ENCODE data around the gene NVL. TPM values are rescaled to one million over a fixed set of nuclear protein-coding genes. Genes with fewer than 3 reads are reported as not detected.
"Not testable (repeated sequence)": the region's sequence is repeated elsewhere in the genome, so short reads cannot be mapped to it uniquely, and the experiment has no call there.

The NVL gene
- polyA plus RNA-seq, 1 of the 3 experiments (the other 2 are of a cell fraction), result 12.4 TPM

DNA sequence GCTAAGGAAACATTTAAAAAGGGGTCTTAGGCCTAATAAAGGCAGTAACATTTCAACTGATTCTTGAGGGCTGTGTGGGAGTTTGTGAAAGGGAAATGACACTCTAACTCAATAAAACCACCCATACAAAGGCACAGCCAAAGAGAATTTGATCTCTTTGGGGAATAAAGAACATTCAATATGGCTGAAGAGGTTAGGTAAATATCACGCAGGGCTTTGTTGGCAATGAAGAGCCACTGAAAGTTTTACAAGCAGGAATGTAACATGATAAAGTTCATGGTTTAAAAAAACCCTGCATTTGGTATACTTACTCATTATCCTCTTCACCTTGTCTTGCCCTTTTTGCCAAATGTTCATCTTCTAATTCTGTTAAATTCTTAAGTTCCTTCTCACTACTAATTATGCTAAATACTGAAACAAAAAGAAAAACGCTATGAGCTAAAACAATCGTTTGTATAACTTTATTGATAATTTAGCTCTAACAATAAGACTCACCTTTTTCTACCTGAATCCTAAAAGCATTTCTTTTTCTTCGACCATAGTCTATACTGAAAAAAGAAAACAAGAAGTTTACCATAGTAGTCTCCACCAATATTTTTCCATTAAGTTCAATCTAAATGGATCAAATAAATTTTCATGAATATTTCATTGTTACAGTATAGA is 12.5 kb downstream of the NVL start:
- DNase-seq, result no peak
- Histone ChIP-seq H3K79me2 (ENCODE audit: insufficient read depth) (peaks cover 35% of the 10 kb centered on the region), H3K27me3 (ENCODE audit: insufficient read depth) (no peaks in the 10 kb centered on the region), H3K4me3 (ENCODE audit: low read depth in 2 of 2, low read length in 1 of 2) (no peak overlapping the region), H3K36me3 (replicated peaks in 1 of 2; ENCODE audit: control insufficient read depth in 1 of 2, insufficient read depth in 2 of 2, low read length in 1 of 2) (peaks cover 16 to 24% of the 10 kb centered on the region in 2 experiments), H3K4me1 (ENCODE audit: control insufficient read depth in 1 of 2, insufficient read depth in 2 of 2, low read depth in 1 of 2, low read length in 1 of 2) (no peaks in the 10 kb centered on the region), H3F3A (replicated peaks; ENCODE audit: insufficient read depth) (peaks cover 5% of the 10 kb centered on the region), H3K9ac (no peak overlapping the region), H3K9me3 (no peaks in the 10 kb centered on the region), H3K9me2 (no peaks in the 10 kb centered on the region), H4K20me1 (ENCODE audit: insufficient read depth) (no peaks in the 10 kb centered on the region), H3K27ac (ENCODE audit: low read depth in 2 of 2, low read length in 1 of 2) (no peak overlapping the region), H3K4me2 (no peak overlapping the region), H2AFZ (ENCODE audit: low read depth) (no peak overlapping the region)
- TF ChIP-seq JUND (IDR thresholded peaks at IDR 0.05) (no peak), ELF1 (IDR thresholded peaks at IDR 0.05) (no peak)
- ChIA-PET CTCF (interaction anchor here (1.0 kb wide), 1 partner anchor 17 kb away, joined by 3 read pairs; no protein-coding TSS in a partner anchor), POLR2A (interaction anchor here (0.6 kb wide), 1 partner anchor 68 kb away, joined by 3 read pairs; no protein-coding TSS in a partner anchor)
- WGBS (ENCODE audit: low lambda C conversion rate), result 94% methylated on average over 4 of the region's 4 CpGs

DNA sequence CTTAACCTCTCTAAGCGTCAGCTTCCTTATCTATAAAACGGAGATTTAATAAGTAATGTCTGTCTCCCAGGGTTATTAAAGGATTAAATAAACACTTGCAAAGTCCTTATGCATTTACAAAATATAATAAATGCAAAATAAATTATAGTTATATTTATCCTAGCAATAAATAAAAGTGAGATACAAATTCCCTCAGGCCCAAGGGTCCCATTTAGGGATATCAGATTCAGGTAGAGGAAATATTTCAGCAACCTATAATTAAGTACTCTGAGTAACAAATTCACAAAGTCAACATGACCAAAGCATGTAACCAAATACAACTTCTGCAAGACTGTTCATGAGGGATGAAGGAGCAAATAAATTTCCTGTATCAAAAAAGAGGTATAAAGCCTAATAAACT is 17.9 kb downstream of the NVL start:
- ChIA-PET POLR2A (no interaction called here), CTCF (interaction anchor here (1.4 kb wide), 1 partner anchor 143 kb away, joined by 3 read pairs; no protein-coding TSS in a partner anchor)
- Histone ChIP-seq H3F3A (replicated peaks; ENCODE audit: insufficient read depth) (peaks cover 5% of the 10 kb centered on the region), H3K9me2 (no peaks in the 10 kb centered on the region), H3K4me2 (no peak overlapping the region), H3K27me3 (ENCODE audit: insufficient read depth) (no peaks in the 10 kb centered on the region), H2AFZ (ENCODE audit: low read depth) (no peak overlapping the region), H3K36me3 (replicated peaks in 1 of 2; ENCODE audit: control insufficient read depth in 1 of 2, insufficient read depth in 2 of 2, low read length in 1 of 2) (peaks cover 24 to 36% of the 10 kb centered on the region in 2 experiments), H3K27ac (ENCODE audit: low read depth in 2 of 2, low read length in 1 of 2) (no peak overlapping the region), H4K20me1 (ENCODE audit: insufficient read depth) (no peaks in the 10 kb centered on the region), H3K4me1 (ENCODE audit: control insufficient read depth in 1 of 2, insufficient read depth in 2 of 2, low read depth in 1 of 2, low read length in 1 of 2) (no peaks in the 10 kb centered on the region), H3K79me2 (ENCODE audit: insufficient read depth) (peaks cover 11% of the 10 kb centered on the region; the same call in 1 of the 2 replicates), H3K9me3 (no peaks in the 10 kb centered on the region), H3K4me3 (ENCODE audit: low read depth in 2 of 2, low read length in 1 of 2) (no peak overlapping the region), H3K9ac (no peak overlapping the region)
- DNase-seq, result no peak
- 97% methylated on average over 2 of the region's 2 CpGs for WGBS (ENCODE audit: low lambda C conversion rate)
- TF ChIP-seq MEF2A (IDR thresholded peaks at IDR 0.05; ENCODE audit: borderline replicate concordance, low read depth) (no peak), TAF1 (IDR thresholded peaks at IDR 0.05; ENCODE audit: borderline replicate concordance, low read depth, low read length) (no peak), ELF1 (IDR thresholded peaks at IDR 0.05) (no peak), EP300 (IDR thresholded peaks at IDR 0.05; ENCODE audit: borderline replicate concordance in 1 of 2, low read depth in 1 of 2, low read length in 1 of 2) (no peak), EZH2phosphoT487 (IDR thresholded peaks at IDR 0.05; ENCODE audit: borderline replicate concordance, low read depth) (no peak), CHD2 (IDR thresholded peaks at IDR 0.05; ENCODE audit: low read length, partially characterized antibody) (no peak), RFX5 (IDR thresholded peaks at IDR 0.05; ENCODE audit: low read length) (no peak), NRF1 (IDR thresholded peaks at IDR 0.05; ENCODE audit: low read depth, low read length) (no peak)
- TF ChIP-seq, protein P1, sequence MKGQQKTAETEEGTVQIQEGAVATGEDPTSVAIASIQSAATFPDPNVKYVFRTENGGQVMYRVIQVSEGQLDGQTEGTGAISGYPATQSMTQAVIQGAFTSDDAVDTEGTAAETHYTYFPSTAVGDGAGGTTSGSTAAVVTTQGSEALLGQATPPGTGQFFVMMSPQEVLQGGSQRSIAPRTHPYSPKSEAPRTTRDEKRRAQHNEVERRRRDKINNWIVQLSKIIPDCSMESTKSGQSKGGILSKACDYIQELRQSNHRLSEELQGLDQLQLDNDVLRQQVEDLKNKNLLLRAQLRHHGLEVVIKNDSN (IDR thresholded peaks at IDR 0.05; ENCODE audit: borderline replicate concordance, low read depth), result no peak
- TF ChIP-seq, protein P2, sequence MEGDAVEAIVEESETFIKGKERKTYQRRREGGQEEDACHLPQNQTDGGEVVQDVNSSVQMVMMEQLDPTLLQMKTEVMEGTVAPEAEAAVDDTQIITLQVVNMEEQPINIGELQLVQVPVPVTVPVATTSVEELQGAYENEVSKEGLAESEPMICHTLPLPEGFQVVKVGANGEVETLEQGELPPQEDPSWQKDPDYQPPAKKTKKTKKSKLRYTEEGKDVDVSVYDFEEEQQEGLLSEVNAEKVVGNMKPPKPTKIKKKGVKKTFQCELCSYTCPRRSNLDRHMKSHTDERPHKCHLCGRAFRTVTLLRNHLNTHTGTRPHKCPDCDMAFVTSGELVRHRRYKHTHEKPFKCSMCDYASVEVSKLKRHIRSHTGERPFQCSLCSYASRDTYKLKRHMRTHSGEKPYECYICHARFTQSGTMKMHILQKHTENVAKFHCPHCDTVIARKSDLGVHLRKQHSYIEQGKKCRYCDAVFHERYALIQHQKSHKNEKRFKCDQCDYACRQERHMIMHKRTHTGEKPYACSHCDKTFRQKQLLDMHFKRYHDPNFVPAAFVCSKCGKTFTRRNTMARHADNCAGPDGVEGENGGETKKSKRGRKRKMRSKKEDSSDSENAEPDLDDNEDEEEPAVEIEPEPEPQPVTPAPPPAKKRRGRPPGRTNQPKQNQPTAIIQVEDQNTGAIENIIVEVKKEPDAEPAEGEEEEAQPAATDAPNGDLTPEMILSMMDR (IDR thresholded peaks at IDR 0.05), result no peak
- TF ChIP-seq, protein P3, sequence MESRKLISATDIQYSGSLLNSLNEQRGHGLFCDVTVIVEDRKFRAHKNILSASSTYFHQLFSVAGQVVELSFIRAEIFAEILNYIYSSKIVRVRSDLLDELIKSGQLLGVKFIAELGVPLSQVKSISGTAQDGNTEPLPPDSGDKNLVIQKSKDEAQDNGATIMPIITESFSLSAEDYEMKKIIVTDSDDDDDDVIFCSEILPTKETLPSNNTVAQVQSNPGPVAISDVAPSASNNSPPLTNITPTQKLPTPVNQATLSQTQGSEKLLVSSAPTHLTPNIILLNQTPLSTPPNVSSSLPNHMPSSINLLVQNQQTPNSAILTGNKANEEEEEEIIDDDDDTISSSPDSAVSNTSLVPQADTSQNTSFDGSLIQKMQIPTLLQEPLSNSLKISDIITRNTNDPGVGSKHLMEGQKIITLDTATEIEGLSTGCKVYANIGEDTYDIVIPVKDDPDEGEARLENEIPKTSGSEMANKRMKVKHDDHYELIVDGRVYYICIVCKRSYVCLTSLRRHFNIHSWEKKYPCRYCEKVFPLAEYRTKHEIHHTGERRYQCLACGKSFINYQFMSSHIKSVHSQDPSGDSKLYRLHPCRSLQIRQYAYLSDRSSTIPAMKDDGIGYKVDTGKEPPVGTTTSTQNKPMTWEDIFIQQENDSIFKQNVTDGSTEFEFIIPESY (IDR thresholded peaks at IDR 0.05; ENCODE audit: borderline replicate concordance, low read depth), result no peak

DNA sequence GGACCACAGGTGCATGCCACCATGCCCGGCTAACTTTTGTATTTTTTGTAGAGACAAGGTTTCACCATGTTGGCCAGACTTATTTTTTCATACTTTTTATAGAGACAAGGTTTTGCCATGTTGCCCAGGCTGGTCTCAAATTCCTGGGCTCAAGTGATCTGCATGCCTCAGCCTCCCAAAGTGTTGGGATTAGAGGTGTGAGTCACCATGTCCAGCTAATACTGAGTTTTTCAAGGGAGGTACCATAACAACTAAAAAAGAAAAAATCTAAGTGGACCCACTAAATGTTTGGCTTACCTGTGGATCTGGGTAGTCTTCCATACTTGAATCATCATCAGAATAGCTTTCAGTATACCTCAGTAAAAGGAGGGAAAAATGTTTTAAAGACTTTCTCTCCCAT is 18.5 kb downstream of the NVL start:
- Histone ChIP-seq H3K36me3 (replicated peaks in 1 of 2; ENCODE audit: control insufficient read depth in 1 of 2, insufficient read depth in 2 of 2, low read length in 1 of 2) (peaks cover 29 to 37% of the 10 kb centered on the region in 2 experiments), H3K79me2 (ENCODE audit: insufficient read depth) (peaks cover 11% of the 10 kb centered on the region; the same call in 1 of the 2 replicates)
- H3K27ac ChIP-seq (ENCODE audit: low read depth in 2 of 2, low read length in 1 of 2); H3F3A ChIP-seq (replicated peaks; ENCODE audit: insufficient read depth); H4K20me1 ChIP-seq (ENCODE audit: insufficient read depth); H3K4me2 ChIP-seq; H3K27me3 ChIP-seq (ENCODE audit: insufficient read depth); POLR2A ChIA-PET; DNase-seq; H3K9ac ChIP-seq; H2AFZ ChIP-seq (ENCODE audit: low read depth); H3K9me3 ChIP-seq; H3K9me2 ChIP-seq; H3K4me1 ChIP-seq (ENCODE audit: control insufficient read depth in 1 of 2, insufficient read depth in 2 of 2, low read depth in 1 of 2, low read length in 1 of 2); H3K4me3 ChIP-seq (ENCODE audit: low read depth in 2 of 2, low read length in 1 of 2): not testable (repeated sequence)
- 100% methylated on average over 1 of the region's 1 CpG for WGBS (ENCODE audit: low lambda C conversion rate)
- CTCF ChIA-PET, result interaction anchor here (1.4 kb wide), 1 partner anchor 143 kb away, joined by 3 read pairs; no protein-coding TSS in a partner anchor

All from SK-N-SH (cell line).